H1 (cell line): Measurements from ENCODE around the gene PMEPA1. TPM values are rescaled to one million over a fixed set of nuclear protein-coding genes. Genes with fewer than 3 reads are reported as not detected.

Source experiments
- BCL11A ChIP-seq, 2 experiments: IDR thresholded peaks; one replicate each; pipeline ENCODE4 v1.6.1; 2011; ENCODE audit warnings: low read depth in 2 of 2, low read length in 2 of 2, mild to moderate bottlenecking in 2 of 2
- CHD7 ChIP-seq: fragments of 300-600 bp; sonication (generic); IDR thresholded peaks from 2 replicates; pipeline ENCODE4 v1.7.1; 2012; ENCODE audit warnings: low read length, moderate library complexity, mild to moderate bottlenecking, inconsistent platforms; ENCODE audit not compliant: insufficient replicate concordance
- EZH2 ChIP-seq: fragments of 200-600 bp; sonication (generic); IDR thresholded peaks from 2 replicates; pipeline ENCODE4 v1.7.1; 2012; ENCODE audit warnings: low read depth, mild to moderate bottlenecking, moderate library complexity, low read length, inconsistent platforms; ENCODE audit not compliant: severe bottlenecking
- KDM5A ChIP-seq: fragments of 200-600 bp; IDR thresholded peaks from 2 replicates; pipeline ENCODE4 v1.7.1; 2012; ENCODE audit warnings: mild to moderate bottlenecking, low read length, inconsistent platforms, mixed read lengths
- NANOG ChIP-seq: IDR thresholded peaks from 2 replicates; pipeline ENCODE4 v1.6.1; 2011; ENCODE audit warnings: low read length, low read depth, mild to moderate bottlenecking, inconsistent platforms; ENCODE audit not compliant: insufficient read depth, poor library complexity, severe bottlenecking
- RAD21 ChIP-seq, 2 experiments: IDR thresholded peaks in 1 of 2; conservative IDR thresholded peaks in 1 of 2; 2 replicates each; pipeline ENCODE4 v1.6.1; 2011; ENCODE audit warnings: low read depth in 2 of 2, low read length in 2 of 2, improper control_type of control experiment in 1 of 2, inconsistent platforms in 1 of 2, mild to moderate bottlenecking in 1 of 2, moderate library complexity in 1 of 2
- RFX5 ChIP-seq: IDR thresholded peaks from 2 replicates; pipeline ENCODE4 v1.6.1; 2011; ENCODE audit warnings: low read depth, low read length, improper control_type of control experiment, borderline replicate concordance
- RXRA ChIP-seq: IDR thresholded peaks from 2 replicates; pipeline ENCODE4 v1.6.1; 2011; ENCODE audit warnings: low read depth, mild to moderate bottlenecking, low read length, moderate library complexity; ENCODE audit not compliant: insufficient read depth
- SRF ChIP-seq: IDR thresholded peaks from 2 replicates; pipeline ENCODE4 v1.6.1; 2011; ENCODE audit warnings: mild to moderate bottlenecking, low read depth, low read length, moderate library complexity
- polyA plus RNA-seq, 7 experiments: library from polyadenylated mRNA; depleted of rRNA in 3 of 7; stranded (reverse) in 5 of 7; unstranded in 2 of 7; fragments of >200 nt in 5 of 7; fragments of 200-250 nt in 2 of 7; gene quantifications; 1 replicate in 5 of 7; 2 replicates in 1 of 7; 4 replicates in 1 of 7; pipeline versions ENCODE4 v1.2.1 to v1.2.3, GENCODE V29; 2011 to 2013; ENCODE audit warnings: missing spikeins in 2 of 7, mixed read lengths in 2 of 7
- total RNA-seq: library from RNA; stranded (reverse); fragmentation: NEBNext Ultra II Directional; extraction: Animal tissue kit (Norgen Biotek cat#: 25700); gene quantifications from 2 replicates; pipeline ENCODE4 v1.2.1, GENCODE V29; 2021

PMEPA1 gene
- total and polyA plus RNA-seq, 2 of the 8 experiments (the other 6 are each of a cell fraction or from before 2014, with no cell fraction given): 12.7 to 20.5 TPM

- TF ChIP-seq CHD7 (no peak), KDM5A (no peak), SRF (no peak), BCL11A (IDR thresholded peaks at IDR 0.05; ENCODE audit: low read depth in 2 of 2, low read length in 2 of 2) (no peak), EZH2 (no peak), RFX5 (no peak), RAD21 (IDR thresholded peaks at IDR 0.05 in 1 of 2, conservative IDR thresholded peaks at IDR 0.05 in 1 of 2; ENCODE audit: low read depth in 2 of 2, low read length in 2 of 2) (no peak), RXRA (no peak), NANOG (no peak)
Observed at GRCh38 chr20:57715268-57715904, 5.6 kb upstream of the PMEPA1 start (continued).
